Endothelial cell (in vitro differentiated cells): Measurements from ENCODE around the gene NAV2. TPM values are rescaled to one million over a fixed set of nuclear protein-coding genes. Genes with fewer than 3 reads are reported as not detected.

Source experiments
- DNase-seq: peaks from one replicate; pipeline ENCODE4 v3.0.0; 2021; ENCODE audit warnings: low spot score
- H3K27ac Mint-ChIP-seq: one replicate; pipeline ENCODE4 v1.8.0; 2021; ENCODE audit warnings: mixed read lengths, inconsistent platforms; ENCODE audit not compliant: unreplicated experiment
- H3K27me3 Mint-ChIP-seq: one replicate; pipeline ENCODE4 v1.8.0; 2021; ENCODE audit warnings: mild to moderate bottlenecking, moderate library complexity, mixed read lengths, inconsistent platforms; ENCODE audit not compliant: unreplicated experiment
- H3K36me3 Mint-ChIP-seq: one replicate; pipeline ENCODE4 v1.8.0; 2021; ENCODE audit warnings: mild to moderate bottlenecking, low read depth, mixed read lengths, inconsistent platforms; ENCODE audit not compliant: unreplicated experiment
- H3K4me1 Mint-ChIP-seq: one replicate; pipeline ENCODE4 v1.8.0; 2021; ENCODE audit warnings: mild to moderate bottlenecking, mixed read lengths, inconsistent platforms; ENCODE audit not compliant: unreplicated experiment
- H3K4me3 Mint-ChIP-seq: one replicate; pipeline ENCODE4 v1.8.0; 2021; ENCODE audit warnings: mild to moderate bottlenecking, mixed read lengths, inconsistent platforms; ENCODE audit not compliant: unreplicated experiment
- H3K9me3 Mint-ChIP-seq: one replicate; pipeline ENCODE4 v1.8.0; 2021; ENCODE audit warnings: mixed read lengths, inconsistent platforms; ENCODE audit not compliant: unreplicated experiment
- CTCF ChIP-seq: fragments of 200-600 bp; sonication (generic); IDR thresholded peaks from one replicate; pipeline ENCODE4 v1.5.0; 2021; ENCODE audit warnings: antibody characterized with exemption; ENCODE audit not compliant: unreplicated experiment
- total RNA-seq: library from RNA; stranded (reverse); fragmentation: NEBNext Ultra II Directional; extraction: Animal tissue kit (Norgen Biotek cat#: 25700); gene quantifications from one replicate; pipeline ENCODE4 v1.2.1, GENCODE V29; 2021; ENCODE audit not compliant: unreplicated experiment

The NAV2 gene
- total RNA-seq, 1 donor from 2014 or later: 15.6 TPM

- Mint-ChIP-seq H3K27me3 (no peaks in the 10 kb centered on the region), H3K27ac (no peak overlapping the region), H3K9me3 (no peaks in the 10 kb centered on the region), H3K36me3 (no peaks in the 10 kb centered on the region), H3K4me1 (no peaks in the 10 kb centered on the region), H3K4me3 (no peak overlapping the region)
- no peak for DNase-seq
- TF ChIP-seq CTCF: no peak
These were observed 347.5 kb downstream of the NAV2 start for GRCh38 chr11:20060181-20060580.

- H3K27ac Mint-ChIP-seq: no peak overlapping the region
- no peak for DNase-seq
- H3K4me1 Mint-ChIP-seq: no peaks in the 10 kb centered on the region
- no peak for TF ChIP-seq CTCF
- no peak overlapping the region for H3K4me3 Mint-ChIP-seq
- no peaks in the 10 kb centered on the region for H3K9me3 Mint-ChIP-seq
- no peaks in the 10 kb centered on the region for H3K36me3 Mint-ChIP-seq
- H3K27me3 Mint-ChIP-seq: no peaks in the 10 kb centered on the region
These were observed 348.1 kb downstream of the NAV2 start for GRCh38 chr11:20060647-20061205.

- H3K27ac Mint-ChIP-seq: no peak overlapping the region
- no peaks in the 10 kb centered on the region for H3K9me3 Mint-ChIP-seq
These were observed 349.1 kb downstream of the NAV2 start for GRCh38 chr11:20061776-20062175.

GRCh38 chr11:20064961-20065405, 352.3 kb downstream of the NAV2 start:
- Mint-ChIP-seq H3K36me3 (no peaks in the 10 kb centered on the region), H3K9me3 (no peaks in the 10 kb centered on the region), H3K27ac (no peak overlapping the region), H3K4me1 (peaks cover 5% of the 10 kb centered on the region), H3K4me3 (no peak overlapping the region), H3K27me3 (no peaks in the 10 kb centered on the region)
- no peak for TF ChIP-seq CTCF
- no peak for DNase-seq

More at GRCh38 chr11:20061776-20062175, 349.1 kb downstream of the NAV2 start:
- no peak for DNase-seq
- Mint-ChIP-seq H3K4me3 (no peak overlapping the region), H3K4me1 (no peaks in the 10 kb centered on the region), H3K27me3 (no peaks in the 10 kb centered on the region), H3K36me3 (no peaks in the 10 kb centered on the region)
- no peak for TF ChIP-seq CTCF

- H3K9me3 Mint-ChIP-seq: no peaks in the 10 kb centered on the region
- no peaks in the 10 kb centered on the region for H3K36me3 Mint-ChIP-seq
- no peak overlapping the region for H3K4me3 Mint-ChIP-seq
- H3K27ac Mint-ChIP-seq: no peak overlapping the region
- DNase-seq: no peak
- no peaks in the 10 kb centered on the region for H3K27me3 Mint-ChIP-seq
- peaks cover 5% of the 10 kb centered on the region for H3K4me1 Mint-ChIP-seq
- no peak for TF ChIP-seq CTCF
These were observed 352.8 kb downstream of the NAV2 start for GRCh38 chr11:20065406-20065805.
